GM23338 (cell line): ENCODE data around the gene GPR42. TPM values are rescaled to one million over a fixed set of nuclear protein-coding genes. Genes with fewer than 3 reads are reported as not detected.

ENCODE experiments used
- ATAC-seq: fragments of 200-7000 bp; cut with Tn5 transposase; 3 replicates; pipeline ENCODE4 v1.9.1; 2020
- DNase-seq: peaks from one replicate; pipeline ENCODE4 v3.0.0-alpha.2; 2015; ENCODE audit warnings: low spot score
- H2AFZ ChIP-seq: fragments of 200-600 bp; sonication (generic); 2 replicates; pipeline ENCODE4 v1.8.0; 2016; ENCODE audit warnings: antibody characterized with exemption, mild to moderate bottlenecking, moderate library complexity
- H3F3A ChIP-seq: fragments of 200-600 bp; sonication (generic); replicated peaks from 2 replicates; pipeline ENCODE4 v1.8.0; 2017; ENCODE audit warnings: antibody characterized with exemption, mixed run types, low read depth
- H3K27ac ChIP-seq: fragments of 200-600 bp; sonication (generic); 2 replicates; pipeline ENCODE4 v1.6.1; 2016; ENCODE audit warnings: low read depth
- H3K27me3 ChIP-seq: fragments of 200-600 bp; sonication (generic); 2 replicates; pipeline ENCODE4 v1.8.0; 2016; ENCODE audit warnings: mild to moderate bottlenecking, mixed run types, moderate library complexity; ENCODE audit not compliant: insufficient read depth
- H3K36me3 ChIP-seq: fragments of 200-600 bp; sonication (generic); 2 replicates; pipeline ENCODE4 v1.8.0; 2016; ENCODE audit warnings: mild to moderate bottlenecking; ENCODE audit not compliant: insufficient read depth
- H3K4me1 ChIP-seq: fragments of 200-600 bp; sonication (generic); 2 replicates; pipeline ENCODE4 v1.8.0; 2016; ENCODE audit warnings: mild to moderate bottlenecking, moderate library complexity; ENCODE audit not compliant: insufficient read depth
- H3K4me2 ChIP-seq: fragments of 200-600 bp; sonication (generic); 2 replicates; pipeline ENCODE4 v1.7.1; 2017; ENCODE audit warnings: mixed run types
- H3K4me3 ChIP-seq: fragments of 200-600 bp; sonication (generic); 2 replicates; pipeline ENCODE4 v1.6.1; 2016; ENCODE audit warnings: mixed run types
- H3K79me2 ChIP-seq: fragments of 200-600 bp; sonication (generic); replicated peaks from 2 replicates; pipeline ENCODE4 v1.8.0; 2017; ENCODE audit warnings: mild to moderate bottlenecking; ENCODE audit not compliant: insufficient read depth
- H3K9me2 ChIP-seq: fragments of 200-600 bp; sonication (generic); 2 replicates; pipeline ENCODE4 v1.8.0; 2017; ENCODE audit not compliant: insufficient read depth
- H4K20me1 ChIP-seq: fragments of 200-600 bp; sonication (generic); replicated peaks from 2 replicates; pipeline ENCODE4 v1.8.0; 2017; ENCODE audit warnings: mild to moderate bottlenecking; ENCODE audit not compliant: insufficient read depth
- H3K27ac Mint-ChIP-seq: 2 replicates; pipeline ENCODE4 v1.8.0; 2020; ENCODE audit warnings: inconsistent platforms, mild to moderate bottlenecking, moderate library complexity, mixed read lengths
- H3K27me3 Mint-ChIP-seq: 3 replicates; pipeline ENCODE4 v1.8.0; 2022; ENCODE audit warnings: low read depth, mild to moderate bottlenecking, moderate library complexity, mixed read lengths, inconsistent platforms; ENCODE audit not compliant: insufficient read depth, poor library complexity
- H3K36me3 Mint-ChIP-seq: 3 replicates; pipeline ENCODE4 v1.8.0; 2021; ENCODE audit warnings: low read depth, mild to moderate bottlenecking, inconsistent platforms, moderate library complexity, mixed read lengths
- H3K4me1 Mint-ChIP-seq: 3 replicates; pipeline ENCODE4 v1.8.0; 2020; ENCODE audit warnings: mild to moderate bottlenecking, inconsistent platforms, mixed read lengths
- H3K4me3 Mint-ChIP-seq: 3 replicates; pipeline ENCODE4 v1.8.0; 2021; ENCODE audit warnings: moderate library complexity, mild to moderate bottlenecking, inconsistent platforms, mixed read lengths
- H3K9me3 Mint-ChIP-seq: 3 replicates; pipeline ENCODE4 v1.8.0; 2020; ENCODE audit warnings: moderate library complexity, mild to moderate bottlenecking, inconsistent platforms, mixed read lengths
- EZH2 ChIP-seq: fragments of 200-600 bp; sonication (generic); IDR thresholded peaks from one replicate; pipeline ENCODE4 v1.8.0; 2017; ENCODE audit warnings: antibody characterized with exemption, mild to moderate bottlenecking, low read depth; ENCODE audit not compliant: unreplicated experiment
- EZH2phosphoT487 ChIP-seq: fragments of 200-600 bp; sonication (generic); IDR thresholded peaks from one replicate; pipeline ENCODE4 v1.8.1; 2018; ENCODE audit warnings: antibody characterized with exemption; ENCODE audit not compliant: unreplicated experiment
- NANOG ChIP-seq: IDR thresholded peaks from 2 replicates; pipeline ENCODE4 v1.6.1; 2016; ENCODE audit warnings: antibody characterized with exemption, borderline replicate concordance
- POLR2AphosphoS5 ChIP-seq: IDR thresholded peaks from 2 replicates; pipeline ENCODE4 v1.6.1; 2016; ENCODE audit warnings: antibody characterized with exemption, low read depth
- ZNF114 ChIP-seq: fragments of 250-450 bp; sonication (Bioruptor Pico); IDR thresholded peaks from 2 replicates; pipeline ENCODE4 v1.5.0; 2020; ENCODE audit warnings: mild to moderate bottlenecking, moderate library complexity
- ZNF462 ChIP-seq: fragments of 250-450 bp; sonication (Bioruptor Pico); IDR thresholded peaks from 2 replicates; pipeline ENCODE4 v1.5.0; 2020; ENCODE audit warnings: mild to moderate bottlenecking, moderate library complexity
- polyA plus RNA-seq: library from polyadenylated mRNA; unstranded; fragments of >200 nt; fragmentation: Nextera tagmentation; extraction: Ambion mirVana; gene quantifications from 2 replicates; pipeline ENCODE4 v1.2.1, GENCODE V29; 2016
- total RNA-seq: library from RNA; depleted of rRNA; stranded (reverse); fragments of >200 nt; shearing (Covaris generic); gene quantifications from 2 replicates; pipeline ENCODE4 v1.2.3, GENCODE V29; 2014
- TF ChIP-seq, protein P1 (sequence below): IDR thresholded peaks from 2 replicates; pipeline ENCODE4 v1.6.1; 2016; ENCODE audit warnings: antibody characterized with exemption
- TF ChIP-seq, protein P2 (sequence below): IDR thresholded peaks from one replicate; pipeline ENCODE4 v1.6.1; 2018; ENCODE audit warnings: antibody characterized with exemption; ENCODE audit not compliant: unreplicated experiment

The GPR42 gene
- total and polyA plus RNA-seq, 2 experiments from 2014 or later, result not detected

DNA sequence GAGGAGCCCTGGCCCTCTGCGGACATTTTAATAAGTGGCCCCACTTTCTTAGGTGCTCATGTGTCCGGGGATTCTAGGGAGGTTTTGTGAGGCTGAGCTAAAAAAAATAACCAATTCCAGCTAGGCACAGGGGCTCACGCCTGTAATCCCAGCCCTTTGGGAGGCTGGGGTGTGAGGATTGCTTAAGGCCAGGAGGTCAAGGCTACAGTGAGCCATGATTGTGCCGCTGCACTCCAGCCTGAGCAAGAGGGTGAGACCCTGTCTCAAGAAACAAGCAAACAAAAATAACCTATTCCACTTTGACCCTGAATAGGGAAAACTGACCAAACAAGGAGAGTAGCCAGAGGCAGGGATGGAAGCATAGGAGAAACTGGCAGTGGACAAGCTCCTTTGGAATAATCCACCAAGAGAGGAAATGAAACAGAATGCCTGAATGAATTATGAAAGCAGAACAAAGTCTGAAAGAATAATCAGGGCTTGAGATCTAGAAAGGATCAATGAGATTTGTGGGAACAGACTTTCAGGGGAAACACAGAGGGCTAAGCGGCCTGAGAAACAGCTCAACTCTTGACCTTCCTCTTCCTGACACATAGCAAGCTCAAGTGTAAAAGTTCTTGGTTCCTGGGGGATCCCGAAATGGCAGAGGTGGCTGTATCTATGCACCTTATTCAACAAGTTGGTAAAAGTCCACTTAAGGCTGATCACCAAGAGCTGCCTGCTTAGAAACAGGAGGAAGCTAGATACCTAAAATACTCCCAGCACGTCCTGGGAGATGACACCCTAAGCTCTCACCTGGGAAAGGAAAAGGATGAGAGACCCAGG is 47.1 kb downstream of the GPR42 start:
- no peaks in the 10 kb centered on the region for H3K79me2 ChIP-seq
- no peaks in the 10 kb centered on the region for H3K4me1 ChIP-seq
- Mint-ChIP-seq H3K4me3 (no peak overlapping the region), H3K27me3 (peaks cover 6% of the 10 kb centered on the region), H3K9me3 (no peaks in the 10 kb centered on the region; the same call in 2 of the 3 replicates), H3K27ac (no peak overlapping the region), H3K36me3 (no peaks in the 10 kb centered on the region), H3K4me1 (no peaks in the 10 kb centered on the region; the same call in 2 of the 3 replicates)
- no peak overlapping the region for H3K27ac ChIP-seq
- no peak overlapping the region for H3K4me3 ChIP-seq
- no peaks in the 10 kb centered on the region for H4K20me1 ChIP-seq
- no peaks in the 10 kb centered on the region for H3K9me2 ChIP-seq
- H3K27me3 ChIP-seq, result no peaks in the 10 kb centered on the region
- no peaks in the 10 kb centered on the region for H3F3A ChIP-seq
- ATAC-seq (no peak), DNase-seq (no peak)
- no peak overlapping the region for H3K4me2 ChIP-seq
- no peaks in the 10 kb centered on the region for H3K36me3 ChIP-seq
- no peak overlapping the region for H2AFZ ChIP-seq
- no peak for TF ChIP-seq POLR2AphosphoS5
- TF ChIP-seq EZH2, result no peak
- no peak for TF ChIP-seq NANOG
- TF ChIP-seq ZNF114 (CRISPR knock-in tag), result no peak
- TF ChIP-seq, protein P1, sequence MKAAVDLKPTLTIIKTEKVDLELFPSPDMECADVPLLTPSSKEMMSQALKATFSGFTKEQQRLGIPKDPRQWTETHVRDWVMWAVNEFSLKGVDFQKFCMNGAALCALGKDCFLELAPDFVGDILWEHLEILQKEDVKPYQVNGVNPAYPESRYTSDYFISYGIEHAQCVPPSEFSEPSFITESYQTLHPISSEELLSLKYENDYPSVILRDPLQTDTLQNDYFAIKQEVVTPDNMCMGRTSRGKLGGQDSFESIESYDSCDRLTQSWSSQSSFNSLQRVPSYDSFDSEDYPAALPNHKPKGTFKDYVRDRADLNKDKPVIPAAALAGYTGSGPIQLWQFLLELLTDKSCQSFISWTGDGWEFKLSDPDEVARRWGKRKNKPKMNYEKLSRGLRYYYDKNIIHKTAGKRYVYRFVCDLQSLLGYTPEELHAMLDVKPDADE, result no peak
- no peak for TF ChIP-seq ZNF462 (CRISPR knock-in tag)
- TF ChIP-seq, protein P2, sequence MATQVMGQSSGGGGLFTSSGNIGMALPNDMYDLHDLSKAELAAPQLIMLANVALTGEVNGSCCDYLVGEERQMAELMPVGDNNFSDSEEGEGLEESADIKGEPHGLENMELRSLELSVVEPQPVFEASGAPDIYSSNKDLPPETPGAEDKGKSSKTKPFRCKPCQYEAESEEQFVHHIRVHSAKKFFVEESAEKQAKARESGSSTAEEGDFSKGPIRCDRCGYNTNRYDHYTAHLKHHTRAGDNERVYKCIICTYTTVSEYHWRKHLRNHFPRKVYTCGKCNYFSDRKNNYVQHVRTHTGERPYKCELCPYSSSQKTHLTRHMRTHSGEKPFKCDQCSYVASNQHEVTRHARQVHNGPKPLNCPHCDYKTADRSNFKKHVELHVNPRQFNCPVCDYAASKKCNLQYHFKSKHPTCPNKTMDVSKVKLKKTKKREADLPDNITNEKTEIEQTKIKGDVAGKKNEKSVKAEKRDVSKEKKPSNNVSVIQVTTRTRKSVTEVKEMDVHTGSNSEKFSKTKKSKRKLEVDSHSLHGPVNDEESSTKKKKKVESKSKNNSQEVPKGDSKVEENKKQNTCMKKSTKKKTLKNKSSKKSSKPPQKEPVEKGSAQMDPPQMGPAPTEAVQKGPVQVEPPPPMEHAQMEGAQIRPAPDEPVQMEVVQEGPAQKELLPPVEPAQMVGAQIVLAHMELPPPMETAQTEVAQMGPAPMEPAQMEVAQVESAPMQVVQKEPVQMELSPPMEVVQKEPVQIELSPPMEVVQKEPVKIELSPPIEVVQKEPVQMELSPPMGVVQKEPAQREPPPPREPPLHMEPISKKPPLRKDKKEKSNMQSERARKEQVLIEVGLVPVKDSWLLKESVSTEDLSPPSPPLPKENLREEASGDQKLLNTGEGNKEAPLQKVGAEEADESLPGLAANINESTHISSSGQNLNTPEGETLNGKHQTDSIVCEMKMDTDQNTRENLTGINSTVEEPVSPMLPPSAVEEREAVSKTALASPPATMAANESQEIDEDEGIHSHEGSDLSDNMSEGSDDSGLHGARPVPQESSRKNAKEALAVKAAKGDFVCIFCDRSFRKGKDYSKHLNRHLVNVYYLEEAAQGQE, result no peak
- no peak for TF ChIP-seq EZH2phosphoT487
